NCI-H524 (cell line): ENCODE data around the gene VDAC1.

ENCODE experiments used
- DNase-seq, 2 experiments: peaks; one replicate each; lab custom pipeline; 2025; lab: John Stamatoyannopoulos, UW

VDAC1 gene

GRCh38 chr5:133926489-133927299, 78.1 kb downstream of the VDAC1 start:
- peak; percentile 87 to 95 for DNase-seq

- DNase-seq, result no peak
Observed at GRCh38 chr5:133925866-133926488, 78.8 kb downstream of the VDAC1 start.

GRCh38 chr5:133925269-133925668, 79.5 kb downstream of the VDAC1 start:
- no peak for DNase-seq

DNA sequence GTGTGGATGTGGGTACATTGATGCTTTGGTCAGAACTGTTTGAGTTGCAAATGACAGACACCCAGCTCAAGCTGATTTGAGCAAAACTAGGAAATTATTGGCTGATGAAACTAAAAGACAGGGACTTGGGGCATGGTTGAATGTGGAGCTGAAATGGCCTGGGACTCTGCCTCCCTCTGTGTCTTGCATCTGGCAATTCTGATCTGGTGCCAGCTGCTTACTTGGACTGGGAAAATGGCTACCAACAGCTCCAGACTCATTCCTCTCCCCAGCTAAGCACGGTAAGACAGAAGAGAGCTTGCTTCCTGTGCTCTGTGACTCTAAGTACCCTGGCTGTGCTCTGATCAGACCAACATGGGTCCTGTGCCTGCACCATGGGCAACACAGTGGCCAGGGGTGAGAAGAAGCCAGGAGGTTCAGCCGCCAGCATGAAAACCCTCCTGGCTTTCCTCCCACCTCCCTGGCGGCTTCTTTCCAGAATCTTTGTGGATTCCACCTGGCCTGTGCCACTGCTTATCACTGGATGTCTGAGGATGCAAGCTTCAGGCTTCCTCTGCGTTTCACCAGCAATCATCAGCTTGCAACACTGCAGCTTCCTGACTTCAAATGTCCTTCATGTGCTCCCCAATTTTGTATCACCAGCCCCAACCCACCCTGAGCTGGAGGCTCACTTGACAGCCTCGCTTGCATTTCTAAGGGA, 80.4 kb downstream of the VDAC1 start:
- peak in 1 of 2 experiments; percentile 22 for DNase-seq

DNA sequence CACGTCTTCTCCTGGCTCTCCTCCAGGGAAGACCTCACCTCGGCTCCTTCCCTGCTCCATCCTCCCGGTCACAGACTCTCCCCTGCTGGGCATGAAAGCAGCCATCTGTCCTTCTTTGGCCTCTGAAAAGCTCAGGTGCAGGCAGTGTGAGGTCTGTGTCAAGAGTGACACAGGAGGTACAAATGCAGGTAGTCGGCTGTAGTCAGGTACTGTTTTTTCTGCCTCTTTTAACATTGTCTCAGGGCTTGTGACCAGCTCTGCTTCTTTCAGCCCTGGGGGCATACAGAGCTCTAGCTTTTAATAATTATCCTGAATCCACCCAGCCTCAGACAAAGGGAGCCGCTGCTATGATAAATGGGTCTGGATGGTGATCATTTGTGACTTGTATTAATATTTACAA, 82.8 kb downstream of the VDAC1 start:
- DNase-seq, result peak in 1 of 2 experiments; percentile 57
